ENCODE data around the gene CEP41.

DNA sequence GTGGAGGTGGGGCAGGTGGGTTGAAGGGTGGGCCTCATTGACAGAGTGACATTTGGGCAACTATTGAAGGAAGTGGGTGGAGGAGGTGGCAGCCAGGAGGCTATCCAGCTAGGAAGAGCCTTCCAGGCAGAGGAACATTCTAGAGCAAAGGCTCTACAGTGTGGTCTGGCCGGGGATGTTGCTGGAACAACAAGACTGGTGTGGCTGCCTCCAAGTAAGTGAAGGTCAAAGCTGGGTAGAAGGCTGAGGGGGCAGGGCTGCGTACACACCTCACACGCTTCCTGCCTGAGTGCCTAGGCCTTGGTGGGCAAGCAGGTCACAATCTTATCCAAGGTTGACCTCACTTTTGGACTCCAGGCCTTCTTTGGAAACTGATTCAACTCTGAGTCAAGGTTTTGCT is 53.9 kb downstream of the CEP41 start:
- TF ChIP-seq GABPA (IDR thresholded peaks at IDR 0.05 in 1 of 2, conservative IDR thresholded peaks at IDR 0.05 in 1 of 2): no peak
- TF ChIP-seq CTCF (IDR thresholded peaks at IDR 0.05; ENCODE audit: low read depth, low read length, missing input control): no peak
- TF ChIP-seq TAF1 (conservative IDR thresholded peaks at IDR 0.05): no peak
- no peak for TF ChIP-seq YY1 (IDR thresholded peaks at IDR 0.05)
- no peak for TF ChIP-seq FOXA1 (IDR thresholded peaks at IDR 0.05)
- no peak for TF ChIP-seq JUND (IDR thresholded peaks at IDR 0.05)
- no peak for TF ChIP-seq MAX (IDR thresholded peaks at IDR 0.05)
- TF ChIP-seq ATF3 (IDR thresholded peaks at IDR 0.05): no peak
- no peak for TF ChIP-seq RAD21 (IDR thresholded peaks at IDR 0.05)
- no peak for TF ChIP-seq SP1 (IDR thresholded peaks at IDR 0.05)
- TF ChIP-seq RXRA (IDR thresholded peaks at IDR 0.05): no peak
- no peak for TF ChIP-seq HNF4G (IDR thresholded peaks at IDR 0.05)
